ENCODE data around the gene GPN1.

GRCh38 chr2:27664622-27665363 lies 35.9 kb downstream of the GPN1 start:
- TF ChIP-seq EZH2 (IDR thresholded peaks at IDR 0.05; ENCODE audit: borderline replicate concordance, low read depth, low read length, poor library complexity, severe bottlenecking): no peak
- no peak for TF ChIP-seq CTCF (conservative IDR thresholded peaks at IDR 0.05; ENCODE audit: low read depth, low read length)

Data from A673 (cell line).